Measurements from ENCODE around the gene TIAM2.

Gene TIAM2

GRCh38 chr6:155011809-155012291 lies 16.7 kb downstream of the TIAM2 start:
- Histone ChIP-seq H3K79me2 (ENCODE audit: insufficient read depth, low read length) (no peaks in the 10 kb centered on the region), H3K36me3 (ENCODE audit: insufficient read depth, low read length) (no peaks in the 10 kb centered on the region), H3K27me3 (ENCODE audit: insufficient read depth, low read length, poor library complexity) (no peaks in the 10 kb centered on the region), H4K20me1 (ENCODE audit: insufficient read depth, low read length) (no peaks in the 10 kb centered on the region), H3K4me1 (ENCODE audit: insufficient read depth, low read length) (no peaks in the 10 kb centered on the region), H3K9me3 (ENCODE audit: insufficient read depth, low read length, severe bottlenecking) (no peaks in the 10 kb centered on the region), H2AFZ (ENCODE audit: low read depth, low read length) (no peak overlapping the region), H3K9ac (ENCODE audit: low read depth, low read length) (no peak overlapping the region), H3K4me2 (ENCODE audit: insufficient read depth, low read length) (no peak overlapping the region), H3K27ac (ENCODE audit: low read length) (no peak overlapping the region), H3K4me3 (ENCODE audit: low read depth in 1 of 2, low read length in 2 of 2) (no peak overlapping the region)
- ATAC-seq (ENCODE audit: insufficient read depth, low read depth) (no peak), DNase-seq (no peak)
- TF ChIP-seq CTCF (IDR thresholded peaks at IDR 0.05; ENCODE audit: borderline replicate concordance, extremely low read depth, low read length, poor library complexity, severe bottlenecking): no peak
- TF ChIP-seq EZH2 (IDR thresholded peaks at IDR 0.05; ENCODE audit: borderline replicate concordance, low read depth, low read length, severe bottlenecking): no peak

GRCh38 chr6:155013457-155013876 lies 18.4 kb downstream of the TIAM2 start:
- no peak overlapping the region for H3K4me3 ChIP-seq (ENCODE audit: low read depth in 1 of 2, low read length in 2 of 2)
- no peak overlapping the region for H3K27ac ChIP-seq (ENCODE audit: low read length)
- DNase-seq (no peak), ATAC-seq (ENCODE audit: insufficient read depth, low read depth) (no peak)
- H3K79me2 ChIP-seq (ENCODE audit: insufficient read depth, low read length): no peaks in the 10 kb centered on the region
- no peak for TF ChIP-seq EZH2 (IDR thresholded peaks at IDR 0.05; ENCODE audit: borderline replicate concordance, low read depth, low read length, severe bottlenecking)
- TF ChIP-seq CTCF (IDR thresholded peaks at IDR 0.05; ENCODE audit: borderline replicate concordance, extremely low read depth, low read length, poor library complexity, severe bottlenecking): no peak
- H3K27me3 ChIP-seq (ENCODE audit: insufficient read depth, low read length, poor library complexity): no peaks in the 10 kb centered on the region
- H2AFZ ChIP-seq (ENCODE audit: low read depth, low read length): no peak overlapping the region
- H4K20me1 ChIP-seq (ENCODE audit: insufficient read depth, low read length): no peaks in the 10 kb centered on the region
- H3K9me3 ChIP-seq (ENCODE audit: insufficient read depth, low read length, severe bottlenecking): no peaks in the 10 kb centered on the region
- no peak overlapping the region for H3K4me2 ChIP-seq (ENCODE audit: insufficient read depth, low read length)
- H3K9ac ChIP-seq (ENCODE audit: low read depth, low read length): no peak overlapping the region
- no peaks in the 10 kb centered on the region for H3K4me1 ChIP-seq (ENCODE audit: insufficient read depth, low read length)
- no peaks in the 10 kb centered on the region for H3K36me3 ChIP-seq (ENCODE audit: insufficient read depth, low read length)

GRCh38 chr6:155014137-155014536 lies 19.0 kb downstream of the TIAM2 start:
- Histone ChIP-seq H3K4me1 (ENCODE audit: insufficient read depth, low read length) (no peaks in the 10 kb centered on the region), H3K4me3 (ENCODE audit: low read depth in 1 of 2, low read length in 2 of 2) (no peak overlapping the region), H3K27ac (ENCODE audit: low read length) (no peak overlapping the region), H4K20me1 (ENCODE audit: insufficient read depth, low read length) (no peaks in the 10 kb centered on the region), H3K27me3 (ENCODE audit: insufficient read depth, low read length, poor library complexity) (no peaks in the 10 kb centered on the region), H2AFZ (ENCODE audit: low read depth, low read length) (no peak overlapping the region), H3K9ac (ENCODE audit: low read depth, low read length) (no peak overlapping the region), H3K9me3 (ENCODE audit: insufficient read depth, low read length, severe bottlenecking) (no peaks in the 10 kb centered on the region), H3K4me2 (ENCODE audit: insufficient read depth, low read length) (no peak overlapping the region), H3K36me3 (ENCODE audit: insufficient read depth, low read length) (no peaks in the 10 kb centered on the region), H3K79me2 (ENCODE audit: insufficient read depth, low read length) (no peaks in the 10 kb centered on the region)
- no peak for TF ChIP-seq CTCF (IDR thresholded peaks at IDR 0.05; ENCODE audit: borderline replicate concordance, extremely low read depth, low read length, poor library complexity, severe bottlenecking)
- no peak for TF ChIP-seq EZH2 (IDR thresholded peaks at IDR 0.05; ENCODE audit: borderline replicate concordance, low read depth, low read length, severe bottlenecking)
- DNase-seq (no peak), ATAC-seq (ENCODE audit: insufficient read depth, low read depth) (no peak)

Measured in DND-41 (cell line).